HEK293T (cell line): ENCODE measurements around the gene HTR1E.
"Not testable (repeated sequence)": the region's sequence is repeated elsewhere in the genome, so short reads cannot be mapped to it uniquely, and the experiment has no call there.

Experiments
- CTCF ChIA-PET: fragments of 350-600 bp; formaldehyde crosslinking; extraction: SDS; loops from one replicate; lab custom pipeline; 2021; ENCODE audit warnings: antibody characterized with exemption, inconsistent platforms; lab: Yijun Ruan, JAX
- POLR2A ChIA-PET: fragments of 350-600 bp; formaldehyde crosslinking; extraction: SDS; loops from one replicate; lab custom pipeline; 2020; ENCODE audit warnings: antibody characterized with exemption, inconsistent platforms; lab: Yijun Ruan, JAX
- DNase-seq: peaks from one replicate; pipeline ENCODE4 v3.0.0; 2012; ENCODE audit warnings: mixed read lengths; ENCODE audit errors: extremely low spot score
- ARNT ChIP-seq: fragments of 450-650 bp; IDR thresholded peaks from 2 replicates; pipeline ENCODE4 v1.6.1; 2017; ENCODE audit warnings: mild to moderate bottlenecking
- BHLHE40 ChIP-seq: fragments of 450-650 bp; IDR thresholded peaks from 2 replicates; pipeline ENCODE4 v1.6.1; 2016; ENCODE audit warnings: mild to moderate bottlenecking, moderate library complexity, borderline replicate concordance
- CTBP1 ChIP-seq: fragments of 450-650 bp; IDR thresholded peaks from 2 replicates; pipeline ENCODE4 v1.6.1; 2016; ENCODE audit warnings: borderline replicate concordance
- ELF4 ChIP-seq: fragments of 450-650 bp; IDR thresholded peaks from 2 replicates; pipeline ENCODE4 v1.6.1; 2017; ENCODE audit warnings: antibody characterized with exemption
- FOXA1 ChIP-seq: fragments of 450-650 bp; IDR thresholded peaks from 2 replicates; pipeline ENCODE4 v1.6.1; 2016; ENCODE audit warnings: mild to moderate bottlenecking
- FOXK2 ChIP-seq: fragments of 450-650 bp; IDR thresholded peaks from 2 replicates; pipeline ENCODE4 v1.6.1; 2016; ENCODE audit warnings: mild to moderate bottlenecking
- FOXM1 ChIP-seq: fragments of 450-650 bp; IDR thresholded peaks from 2 replicates; pipeline ENCODE4 v1.6.1; 2017; ENCODE audit warnings: mild to moderate bottlenecking, borderline replicate concordance
- HDGF ChIP-seq: fragments of 450-650 bp; IDR thresholded peaks from 2 replicates; pipeline ENCODE4 v1.6.1; 2017; ENCODE audit warnings: antibody characterized with exemption, borderline replicate concordance
- L3MBTL2 ChIP-seq: fragments of 450-650 bp; conservative IDR thresholded peaks from 2 replicates; pipeline ENCODE4 v1.6.1; 2016; ENCODE audit warnings: mild to moderate bottlenecking
- LEF1 ChIP-seq: fragments of 450-650 bp; IDR thresholded peaks from 2 replicates; pipeline ENCODE4 v1.6.1; 2017; ENCODE audit warnings: mild to moderate bottlenecking, borderline replicate concordance
- NFRKB ChIP-seq: fragments of 450-650 bp; IDR thresholded peaks from 2 replicates; pipeline ENCODE4 v1.6.1; 2016; ENCODE audit warnings: mild to moderate bottlenecking, moderate library complexity
- SP1 ChIP-seq: fragments of 450-650 bp; IDR thresholded peaks from 2 replicates; pipeline ENCODE4 v1.6.1; 2017
- SUZ12 ChIP-seq: fragments of 450-650 bp; IDR thresholded peaks from 2 replicates; pipeline ENCODE4 v1.6.1; 2016; ENCODE audit warnings: mild to moderate bottlenecking
- TARDBP ChIP-seq: fragments of 450-650 bp; IDR thresholded peaks from 2 replicates; pipeline ENCODE4 v1.6.1; 2016
- ZNF384 ChIP-seq: fragments of 450-650 bp; IDR thresholded peaks from 2 replicates; pipeline ENCODE4 v1.6.1; 2016
- TF ChIP-seq, protein P1 (sequence below): fragments of 450-650 bp; IDR thresholded peaks from 2 replicates; pipeline ENCODE4 v1.6.1; 2016

HTR1E gene, protein sequence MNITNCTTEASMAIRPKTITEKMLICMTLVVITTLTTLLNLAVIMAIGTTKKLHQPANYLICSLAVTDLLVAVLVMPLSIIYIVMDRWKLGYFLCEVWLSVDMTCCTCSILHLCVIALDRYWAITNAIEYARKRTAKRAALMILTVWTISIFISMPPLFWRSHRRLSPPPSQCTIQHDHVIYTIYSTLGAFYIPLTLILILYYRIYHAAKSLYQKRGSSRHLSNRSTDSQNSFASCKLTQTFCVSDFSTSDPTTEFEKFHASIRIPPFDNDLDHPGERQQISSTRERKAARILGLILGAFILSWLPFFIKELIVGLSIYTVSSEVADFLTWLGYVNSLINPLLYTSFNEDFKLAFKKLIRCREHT

GRCh38 chr6:86937219-86938079 is at the start of gene HTR1E:
Gene HTR1E (plus strand): TSS chr6:86937528. CDS start chr6:87015335, 77,807 bp downstream.
- peak; percentile 58 for DNase-seq
- POLR2A ChIA-PET, result no interaction called here
- CTCF ChIA-PET, result interaction anchor here (0.6 to 1.1 kb wide), 3 partner anchors 21 to 1017 kb away, joined by 3 to 4 read pairs (median 3); no protein-coding TSS in a partner anchor
- TF ChIP-seq L3MBTL2 (no peak), FOXA1 (no peak), HDGF (no peak), SP1 (no peak), ZNF384 (no peak), FOXK2 (no peak), ARNT (no peak), ELF4 (no peak), TARDBP (no peak), CTBP1 (no peak), BHLHE40 (no peak), NFRKB (no peak), LEF1 (no peak)

GRCh38 chr6:86888301-86888700 is 49.0 kb upstream of the HTR1E start:
- ChIA-PET CTCF (no interaction called here), POLR2A (no interaction called here)
- DNase-seq, result no peak
- TF ChIP-seq FOXK2 (no peak), HDGF (no peak), FOXA1 (no peak), ZNF384 (no peak), ARNT (no peak), NFRKB (no peak), LEF1 (no peak), BHLHE40 (no peak), FOXM1 (no peak), ELF4 (no peak), CTBP1 (no peak), TARDBP (no peak), SUZ12 (no peak), SP1 (no peak), L3MBTL2 (no peak)
- TF ChIP-seq, protein P1, sequence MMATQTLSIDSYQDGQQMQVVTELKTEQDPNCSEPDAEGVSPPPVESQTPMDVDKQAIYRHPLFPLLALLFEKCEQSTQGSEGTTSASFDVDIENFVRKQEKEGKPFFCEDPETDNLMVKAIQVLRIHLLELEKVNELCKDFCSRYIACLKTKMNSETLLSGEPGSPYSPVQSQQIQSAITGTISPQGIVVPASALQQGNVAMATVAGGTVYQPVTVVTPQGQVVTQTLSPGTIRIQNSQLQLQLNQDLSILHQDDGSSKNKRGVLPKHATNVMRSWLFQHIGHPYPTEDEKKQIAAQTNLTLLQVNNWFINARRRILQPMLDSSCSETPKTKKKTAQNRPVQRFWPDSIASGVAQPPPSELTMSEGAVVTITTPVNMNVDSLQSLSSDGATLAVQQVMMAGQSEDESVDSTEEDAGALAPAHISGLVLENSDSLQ, result no peak

GRCh38 chr6:86897265-86897664 is 40.1 kb upstream of the HTR1E start:
- CTCF ChIA-PET, POLR2A ChIA-PET, DNase-seq: not testable (repeated sequence)

DNA sequence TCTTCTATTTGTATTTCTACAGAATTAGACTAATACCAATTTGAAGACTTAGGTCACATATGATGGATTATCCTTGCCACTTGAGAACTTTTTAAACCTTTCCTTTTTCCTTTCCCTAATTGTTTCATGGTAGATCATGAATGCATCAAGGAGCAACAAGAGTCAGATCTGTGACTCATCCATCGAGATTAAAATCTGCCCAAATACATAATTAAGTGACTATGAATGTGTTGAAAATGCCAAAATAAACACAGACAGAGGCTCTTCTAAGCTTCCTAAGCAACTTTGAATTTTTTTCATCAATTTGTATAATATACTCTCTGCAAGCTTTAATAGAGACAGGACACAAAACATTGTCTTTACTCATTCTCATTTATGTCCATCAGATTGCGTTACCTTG is 23.5 kb upstream of the HTR1E start:
- no peak for TF ChIP-seq TARDBP
- TF ChIP-seq SP1, result no peak
- TF ChIP-seq SUZ12, result no peak
- no peak for TF ChIP-seq L3MBTL2
- TF ChIP-seq ELF4, result no peak
- TF ChIP-seq LEF1, result no peak
- TF ChIP-seq CTBP1, result no peak
- CTCF ChIA-PET, result no interaction called here
- no peak for DNase-seq
- POLR2A ChIA-PET, result no interaction called here

DNA sequence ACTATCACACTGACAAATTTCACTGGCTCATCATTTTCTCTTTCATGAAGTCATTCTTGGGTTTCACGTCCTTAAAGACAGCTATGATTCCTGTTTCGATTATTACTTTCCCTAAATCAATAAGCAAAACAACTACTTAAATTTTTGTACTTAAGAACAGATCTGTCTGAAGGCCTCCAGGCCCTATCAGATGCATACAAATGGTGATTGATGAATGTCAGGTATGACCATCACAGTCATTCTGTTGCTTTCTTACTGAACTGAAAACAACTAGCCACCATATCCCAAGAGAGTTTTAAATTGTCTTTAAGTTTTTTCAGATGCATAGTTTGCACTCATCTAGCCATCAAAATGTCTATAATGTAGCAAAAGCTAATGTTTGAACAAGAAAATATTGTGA is 20.9 kb upstream of the HTR1E start:
- DNase-seq, result no peak
- CTCF ChIA-PET, result interaction anchor here (0.8 kb wide), 1 partner anchor 21 kb away, joined by 3 read pairs; the partner anchor contains the start of gene HTR1E
- TF ChIP-seq ELF4, result no peak
- TF ChIP-seq CTBP1, result no peak
- no peak for TF ChIP-seq FOXK2
- no peak for TF ChIP-seq ZNF384
- TF ChIP-seq BHLHE40, result no peak
- TF ChIP-seq HDGF, result no peak
- TF ChIP-seq, protein P1, result no peak
- TF ChIP-seq NFRKB, result no peak
- no peak for TF ChIP-seq SUZ12
- no peak for TF ChIP-seq L3MBTL2
- no peak for TF ChIP-seq TARDBP
- POLR2A ChIA-PET, result no interaction called here

- DNase-seq, POLR2A ChIA-PET, CTCF ChIA-PET: not testable (repeated sequence)
Observed at GRCh38 chr6:86927138-86927537, 10.2 kb upstream of the HTR1E start.

DNA sequence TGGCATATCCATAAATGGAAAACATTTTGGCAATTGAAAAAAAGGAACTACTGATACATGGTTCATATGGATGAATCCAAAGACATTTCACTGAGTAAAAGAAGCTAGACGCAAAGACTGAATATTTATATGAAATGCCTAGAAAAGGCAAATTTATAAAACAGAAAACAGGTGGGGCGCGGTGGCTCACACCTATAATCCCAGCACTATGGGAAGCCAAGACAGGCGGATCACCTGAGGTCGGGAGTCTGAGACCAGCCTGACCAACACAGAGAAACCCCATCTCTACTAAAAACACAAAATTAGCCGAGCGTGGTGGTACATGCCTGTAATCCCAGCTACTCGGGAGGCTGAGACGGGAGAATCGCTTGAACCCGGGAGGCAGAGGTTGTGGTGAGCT is 9.5 kb upstream of the HTR1E start:
- CTCF ChIA-PET, POLR2A ChIA-PET, DNase-seq: not testable (repeated sequence)
